A375 (cell line): ENCODE data around the gene OR2J2. TPM values are rescaled to one million over a fixed set of nuclear protein-coding genes. Genes with fewer than 3 reads are reported as not detected.

Experiments used
- total RNA-seq: library from RNA; depleted of rRNA; stranded (reverse); fragments of >200 nt; shearing (Covaris generic); gene quantifications from 2 replicates; pipeline ENCODE4 v1.2.3, GENCODE V29; 2014; rRNA removed

Gene OR2J2
- total RNA-seq: not detected in 2 replicates

GRCh38 chr6:29170607-29171006 lies at the start of gene OR2J2:
OR2J2 (plus strand) TSS chr6:29170907; CDS start chr6:29173636, 2,729 bp downstream.

Other genes starting within 250 kb of the OR2J2 start
- 56.4 and 62.1 TPM in 2 replicates for gene TRIM27, start 246.9 kb upstream of the OR2J2 start, total RNA-seq
- not detected in 2 replicates for gene ZNF311, start 165.6 kb upstream of the OR2J2 start, total RNA-seq
- gene OR2W1, start 125.7 kb upstream of the OR2J2 start, total RNA-seq: not detected in 2 replicates
- gene OR2B3, start 83.6 kb upstream of the OR2J2 start, total RNA-seq: not detected in 2 replicates
- not detected in 2 replicates for gene OR2J1, start 71.4 kb upstream of the OR2J2 start, total RNA-seq
- gene OR2J3, start 62.8 kb upstream of the OR2J2 start, total RNA-seq: not detected in 2 replicates
- 0.03 TPM in 1 of 2 replicates, not detected in the other for gene OR14J1, start 130.8 kb downstream of the OR2J2 start, total RNA-seq
- not detected in 2 replicates for gene OR5V1, start 198.0 kb downstream of the OR2J2 start, total RNA-seq
- gene OR12D3, start 204.4 kb downstream of the OR2J2 start, total RNA-seq: 0.08 TPM in 1 of 2 replicates, not detected in the other
- gene OR12D2, start 224.7 kb downstream of the OR2J2 start, total RNA-seq: not detected in 2 replicates
- not detected in 2 replicates for gene OR12D1, start 244.0 kb downstream of the OR2J2 start, total RNA-seq